WTC11 (cell line): ENCODE results near the gene ENTPD6. TPM values are rescaled to one million over a fixed set of nuclear protein-coding genes. Genes with fewer than 3 reads are reported as not detected.

Experiments
- ATAC-seq: fragments of 200-7000 bp; cut with Tn5 transposase; 2 replicates; pipeline ENCODE4 v1.10.0; 2021; ENCODE audit warnings: mild to moderate bottlenecking, moderate library complexity
- CTCF ChIA-PET: fragments of 300-600 bp; sonication (Branson Sonifier 250); formaldehyde crosslinking; loops from one replicate; lab custom pipeline; 2021; ENCODE audit warnings: antibody characterized with exemption; lab: Charles Lee
- POLR2A ChIA-PET: fragments of 350-600 bp; sonication (Branson Sonifier 250); formaldehyde crosslinking; loops from one replicate; lab custom pipeline; 2021; ENCODE audit warnings: antibody characterized with exemption; lab: Charles Lee
- DNase-seq: peaks from one replicate; pipeline ENCODE4 v3.0.0; 2021; ENCODE audit warnings: low spot score
- H3K27ac Mint-ChIP-seq: 2 replicates; pipeline ENCODE4 v1.8.0; 2021; ENCODE audit warnings: mixed read lengths
- H3K27me3 Mint-ChIP-seq: 2 replicates; pipeline ENCODE4 v1.8.0; 2021; ENCODE audit warnings: low read depth, mild to moderate bottlenecking, moderate library complexity, mixed read lengths
- H3K36me3 Mint-ChIP-seq: 2 replicates; pipeline ENCODE4 v1.8.0; 2021; ENCODE audit warnings: mixed read lengths
- H3K4me1 Mint-ChIP-seq: 2 replicates; pipeline ENCODE4 v1.8.0; 2022; ENCODE audit warnings: mixed read lengths
- H3K4me3 Mint-ChIP-seq: 2 replicates; pipeline ENCODE4 v1.8.0; 2021; ENCODE audit warnings: mild to moderate bottlenecking, moderate library complexity, mixed read lengths
- H3K9me3 Mint-ChIP-seq: 2 replicates; pipeline ENCODE4 v1.8.0; 2021; ENCODE audit warnings: mixed read lengths
- ATF1 ChIP-seq: sonication (generic); formaldehyde crosslinking; IDR thresholded peaks from 2 replicates; pipeline ENCODE4 v1.8.1; 2023; ENCODE audit warnings: mild to moderate bottlenecking, moderate library complexity, missing genetic modification reagents
- ATF6 ChIP-seq: sonication (generic); formaldehyde crosslinking; IDR thresholded peaks from 2 replicates; pipeline ENCODE4 v1.8.1; 2023; ENCODE audit warnings: mild to moderate bottlenecking, missing genetic modification reagents
- E2F5 ChIP-seq: sonication (generic); formaldehyde crosslinking; IDR thresholded peaks from 2 replicates; pipeline ENCODE4 v1.8.1; 2022; ENCODE audit warnings: mild to moderate bottlenecking, moderate library complexity, missing genetic modification reagents
- FOXK1 ChIP-seq: sonication (generic); formaldehyde crosslinking; IDR thresholded peaks from 2 replicates; pipeline ENCODE4 v1.8.0; 2022; ENCODE audit warnings: mild to moderate bottlenecking, moderate library complexity, missing genetic modification reagents
- JUN ChIP-seq: sonication (generic); formaldehyde crosslinking; IDR thresholded peaks from 2 replicates; pipeline ENCODE4 v1.8.0; 2023; ENCODE audit warnings: mild to moderate bottlenecking, missing genetic modification reagents
- KAT7 ChIP-seq: sonication (generic); formaldehyde crosslinking; IDR thresholded peaks from 2 replicates; pipeline ENCODE4 v1.8.1; 2023; ENCODE audit warnings: missing genetic modification reagents, mild to moderate bottlenecking, borderline replicate concordance
- OVOL2 ChIP-seq: fragments of 250-450 bp; sonication (Bioruptor Pico); IDR thresholded peaks from 2 replicates; pipeline ENCODE4 v1.9.0; 2021; ENCODE audit warnings: mild to moderate bottlenecking, borderline replicate concordance
- SOX15 ChIP-seq: fragments of 250-450 bp; sonication (Bioruptor Pico); IDR thresholded peaks from 2 replicates; pipeline ENCODE4 v1.9.0; 2021; ENCODE audit warnings: mild to moderate bottlenecking
- STAT6 ChIP-seq: sonication (generic); formaldehyde crosslinking; conservative IDR thresholded peaks from 2 replicates; pipeline ENCODE4 v1.8.1; 2023; ENCODE audit warnings: mild to moderate bottlenecking, low read depth, missing genetic modification reagents, moderate library complexity
- ZMAT4 ChIP-seq: fragments of 250-450 bp; sonication (Bioruptor Pico); IDR thresholded peaks from 2 replicates; pipeline ENCODE4 v1.9.0; 2021; ENCODE audit warnings: mild to moderate bottlenecking
- ZNF121 ChIP-seq: sonication (generic); formaldehyde crosslinking; IDR thresholded peaks from 2 replicates; pipeline ENCODE4 v1.8.0; 2023; ENCODE audit warnings: missing genetic modification reagents
- ZNF317 ChIP-seq: sonication (generic); formaldehyde crosslinking; IDR thresholded peaks from 2 replicates; pipeline ENCODE4 v1.8.1; 2023; ENCODE audit warnings: low read depth, mild to moderate bottlenecking, moderate library complexity, missing genetic modification reagents, borderline replicate concordance
- ZNF423 ChIP-seq: fragments of 250-450 bp; sonication (Bioruptor Pico); IDR thresholded peaks from 2 replicates; pipeline ENCODE4 v2.1.2; 2022; ENCODE audit warnings: mild to moderate bottlenecking, moderate library complexity
- ZNF425 ChIP-seq: fragments of 250-450 bp; sonication (Bioruptor Pico); conservative IDR thresholded peaks from 2 replicates; pipeline ENCODE4 v1.9.0; 2021; ENCODE audit warnings: mild to moderate bottlenecking
- total RNA-seq: library from RNA; stranded (reverse); gene quantifications from 3 replicates; pipeline ENCODE4 v1.2.3, GENCODE V29; 2021

Gene ENTPD6
- total RNA-seq, 1 experiment from 2014 or later: 56.9 TPM

- TF ChIP-seq E2F5 (CRISPR knock-in tag) (no peak), STAT6 (CRISPR knock-in tag) (no peak), ZNF423 (no peak), JUN (CRISPR knock-in tag) (no peak), KAT7 (CRISPR knock-in tag) (no peak), ATF1 (no peak), ZNF317 (CRISPR knock-in tag) (no peak)
Measured at GRCh38 chr20:25272223-25273000, 76.9 kb downstream of the ENTPD6 start (continued).

GRCh38 chr20:25273046-25273445, 77.5 kb downstream of the ENTPD6 start:
- POLR2A ChIA-PET: interaction anchor here (1.3 kb wide), 1 partner anchor 26 kb away, joined by 3 read pairs; no protein-coding TSS in a partner anchor
- TF ChIP-seq OVOL2 (CRISPR knock-in tag) (no peak), ZNF121 (CRISPR knock-in tag) (no peak), ZNF425 (CRISPR knock-in tag) (no peak), ATF6 (no peak), ZMAT4 (CRISPR knock-in tag) (no peak), SOX15 (CRISPR knock-in tag) (no peak), ZNF317 (CRISPR knock-in tag) (no peak), FOXK1 (CRISPR knock-in tag) (no peak)
- TF ChIP-seq, all 79 proteins: peak for 0
- Mint-ChIP-seq H3K4me3 (no peak overlapping the region), H3K27me3 (no peaks in the 10 kb centered on the region), H3K36me3 (peaks cover 45% of the 10 kb centered on the region), H3K9me3 (no peaks in the 10 kb centered on the region), H3K27ac (no peak overlapping the region), H3K4me1 (no peaks in the 10 kb centered on the region)
- ATAC-seq: no peak
- CTCF ChIA-PET: no interaction called here
- peak; percentile 4 for DNase-seq
